Progenitor cell of endocrine pancreas (in vitro differentiated cells): Measurements from ENCODE around the gene PSMD1. TPM values are rescaled to one million over a fixed set of nuclear protein-coding genes. Genes with fewer than 3 reads are reported as not detected.
A peak's percentile ranks its signal among the peaks of the same experiment; 100 is the strongest.
"Not testable (repeated sequence)": the region's sequence is repeated elsewhere in the genome, so short reads cannot be mapped to it uniquely, and the experiment has no call there.

Source experiments
- DNase-seq: peaks from one replicate; pipeline ENCODE4 v3.0.0; 2021; ENCODE audit warnings: low spot score; ENCODE audit not compliant: unreplicated experiment
- H3K27ac Mint-ChIP-seq: 2 replicates; pipeline ENCODE4 v1.8.0; 2021; ENCODE audit warnings: mild to moderate bottlenecking, moderate library complexity, mixed read lengths
- H3K27me3 Mint-ChIP-seq: 2 replicates; pipeline ENCODE4 v1.8.0; 2021; ENCODE audit warnings: mixed read lengths
- H3K36me3 Mint-ChIP-seq: 2 replicates; pipeline ENCODE4 v1.8.0; 2022; ENCODE audit warnings: mixed read lengths; ENCODE audit not compliant: insufficient read depth
- H3K4me1 Mint-ChIP-seq: 2 replicates; pipeline ENCODE4 v1.8.0; 2021; ENCODE audit warnings: low read depth, mixed read lengths
- H3K4me3 Mint-ChIP-seq: 2 replicates; pipeline ENCODE4 v1.8.0; 2021; ENCODE audit warnings: low read depth, mild to moderate bottlenecking, moderate library complexity, mixed read lengths
- H3K9me3 Mint-ChIP-seq: 2 replicates; pipeline ENCODE4 v1.8.0; 2021; ENCODE audit warnings: low read depth, mixed read lengths
- CTCF ChIP-seq: fragments of 200-600 bp; sonication (generic); IDR thresholded peaks from one replicate; pipeline ENCODE4 v1.5.0; 2021; ENCODE audit warnings: antibody characterized with exemption, mild to moderate bottlenecking; ENCODE audit not compliant: unreplicated experiment
- total RNA-seq: library from RNA; stranded (reverse); gene quantifications from 2 replicates; pipeline ENCODE4 v1.2.1, GENCODE V29; 2021

Gene PSMD1
- total RNA-seq, 1 donor from 2014 or later = 99.0 TPM

DNA sequence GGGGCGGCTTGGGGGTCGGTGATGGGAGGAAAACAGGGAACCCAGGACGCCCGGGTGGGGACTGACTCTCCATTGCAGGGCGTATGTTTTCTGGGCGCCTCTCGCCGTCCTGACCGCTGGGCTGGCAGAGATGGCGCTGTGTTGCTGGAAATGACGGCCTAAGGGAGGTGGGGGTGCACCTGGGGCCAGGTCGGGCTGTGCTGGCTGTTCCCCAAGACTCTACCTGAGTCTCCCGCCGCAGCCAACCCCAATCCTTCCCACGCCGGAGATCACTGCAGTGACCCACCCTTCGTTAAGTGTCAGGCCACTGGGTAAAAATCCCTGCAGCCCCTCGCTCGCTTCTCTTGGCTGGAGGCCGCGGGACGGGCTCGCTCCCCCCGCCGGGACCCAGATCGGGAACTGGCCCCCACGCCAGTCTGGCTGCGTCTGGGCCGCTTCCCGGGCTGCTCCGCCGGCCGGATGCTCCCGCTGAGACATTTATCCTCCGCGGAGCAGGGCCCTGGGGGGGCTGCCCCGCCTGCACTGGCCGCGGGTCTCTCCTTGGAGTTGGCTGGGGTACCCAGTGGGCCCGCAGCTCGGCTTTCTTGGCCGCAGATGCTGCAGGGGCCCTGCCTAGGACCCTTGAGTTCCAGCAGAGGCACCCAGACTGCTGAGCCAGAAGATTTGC, 134.0 kb downstream of the PSMD1 start:
- no peaks in the 10 kb centered on the region for H3K9me3 Mint-ChIP-seq
- no peak overlapping the region for H3K27ac Mint-ChIP-seq
- TF ChIP-seq CTCF = peak; percentile 27
- H3K27me3 Mint-ChIP-seq = peaks cover 35% of the 10 kb centered on the region
- DNase-seq = no peak
- peak overlapping the region; percentile 59 for H3K4me3 Mint-ChIP-seq
- H3K4me1 Mint-ChIP-seq = no peaks in the 10 kb centered on the region
- no peaks in the 10 kb centered on the region for H3K36me3 Mint-ChIP-seq

DNA sequence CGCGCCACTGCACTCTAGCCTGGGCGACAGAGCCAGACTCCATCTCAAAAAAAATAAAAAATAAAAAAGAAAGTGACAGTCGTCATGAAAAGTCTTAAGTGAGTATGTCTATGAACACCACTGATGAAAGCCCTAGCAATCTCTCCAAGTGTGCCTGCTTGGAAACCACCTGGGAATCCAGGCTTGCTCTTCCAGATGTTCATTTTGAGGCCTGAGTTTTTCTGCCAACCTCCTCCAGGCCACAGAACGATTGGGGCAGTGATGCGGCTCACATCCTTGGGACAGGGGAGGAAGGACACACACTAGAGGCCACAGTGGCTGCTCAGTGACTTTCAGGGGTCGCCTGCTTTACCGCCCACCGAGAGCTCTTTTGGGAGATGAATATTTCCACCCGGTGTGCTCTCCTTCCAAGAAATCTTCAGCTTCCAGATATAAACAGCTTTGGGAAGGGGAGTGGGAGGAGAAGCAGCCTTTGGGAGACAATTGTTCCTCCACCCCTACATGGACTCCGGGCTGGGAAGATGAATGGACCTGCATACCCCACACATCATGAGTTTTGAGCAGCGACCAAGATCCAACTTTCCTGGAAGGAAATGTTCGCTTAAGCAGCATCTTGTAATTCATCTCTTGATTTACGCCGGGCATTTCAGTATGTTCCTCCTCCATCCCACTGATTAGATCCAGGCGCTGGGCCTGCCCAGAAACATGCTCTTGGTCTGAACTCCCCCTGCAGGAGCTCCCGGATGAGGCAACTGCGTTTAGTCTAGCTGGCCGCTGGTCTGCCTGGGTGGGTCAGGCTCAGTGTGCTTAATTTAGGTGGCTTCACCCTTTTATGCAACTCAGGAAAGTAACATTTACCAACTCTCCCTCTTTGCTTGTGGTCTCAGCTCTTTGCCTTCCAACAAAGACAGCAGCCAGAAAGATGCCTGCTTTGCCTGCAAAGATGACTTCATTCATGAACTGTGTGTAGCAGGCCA, 135.5 kb downstream of the PSMD1 start:
- no peaks in the 10 kb centered on the region for H3K36me3 Mint-ChIP-seq
- peak; percentile 34 for DNase-seq
- peaks cover 35% of the 10 kb centered on the region for H3K27me3 Mint-ChIP-seq
- no peaks in the 10 kb centered on the region for H3K9me3 Mint-ChIP-seq
- peak; percentile 58 for TF ChIP-seq CTCF
- no peaks in the 10 kb centered on the region for H3K4me1 Mint-ChIP-seq
- H3K27ac Mint-ChIP-seq = no peak overlapping the region
- H3K4me3 Mint-ChIP-seq = no peak overlapping the region

DNA sequence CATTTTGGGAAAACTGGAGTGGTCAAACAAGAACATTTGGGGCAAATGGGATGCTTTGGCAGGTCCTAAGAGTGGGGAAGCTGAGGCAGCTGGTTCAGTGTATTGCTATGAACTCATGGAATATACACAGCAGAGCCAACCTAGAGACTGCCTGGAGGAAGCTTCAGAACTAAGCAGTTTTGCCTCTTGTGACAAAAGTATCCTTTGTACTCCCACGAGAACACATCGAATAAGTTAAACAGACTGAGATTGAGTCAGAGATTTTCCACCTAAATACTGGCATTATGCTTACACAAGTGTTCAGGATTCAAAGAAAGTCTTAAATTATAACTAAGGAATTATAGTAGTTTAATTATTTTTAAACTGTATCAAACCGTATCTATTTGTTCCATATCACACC, 136.5 kb downstream of the PSMD1 start:
- Mint-ChIP-seq H3K9me3 (no peaks in the 10 kb centered on the region), H3K27me3 (peaks cover 32% of the 10 kb centered on the region)

DNA sequence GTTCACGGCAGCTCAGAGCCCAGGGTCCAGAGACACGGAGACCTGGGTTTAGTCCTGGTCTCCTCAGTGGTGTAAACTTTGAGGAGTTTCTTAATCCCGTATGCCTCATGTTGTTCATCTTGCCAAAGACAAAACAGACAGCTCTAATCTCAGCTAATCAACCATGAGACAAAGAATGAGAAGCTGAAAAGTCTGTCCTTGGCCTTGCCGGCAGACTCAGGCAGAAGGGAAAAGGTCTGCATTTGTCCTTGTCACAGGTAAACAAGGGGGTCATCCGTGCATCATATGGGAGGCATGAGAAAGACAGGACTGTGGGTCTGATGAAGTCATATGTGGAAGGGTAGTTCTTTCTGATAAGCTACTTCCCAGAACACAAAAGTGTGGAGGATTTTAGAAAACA, 139.9 kb downstream of the PSMD1 start:
- no peak overlapping the region for H3K27ac Mint-ChIP-seq
- peaks cover 4% of the 10 kb centered on the region for H3K36me3 Mint-ChIP-seq
- no peak for TF ChIP-seq CTCF
- peak overlapping the region; percentile 52 for H3K4me3 Mint-ChIP-seq
- H3K9me3 Mint-ChIP-seq = no peaks in the 10 kb centered on the region
- peaks cover 10% of the 10 kb centered on the region for H3K27me3 Mint-ChIP-seq
- DNase-seq = no peak
- peaks cover 10% of the 10 kb centered on the region for H3K4me1 Mint-ChIP-seq

More for the DNA sequence above, 136.5 kb downstream of the PSMD1 start:
- TF ChIP-seq CTCF = no peak
- Mint-ChIP-seq H3K4me3 (no peak overlapping the region), H3K4me1 (peaks cover 6% of the 10 kb centered on the region), H3K27ac (no peak overlapping the region), H3K36me3 (no peaks in the 10 kb centered on the region)
- no peak for DNase-seq

DNA sequence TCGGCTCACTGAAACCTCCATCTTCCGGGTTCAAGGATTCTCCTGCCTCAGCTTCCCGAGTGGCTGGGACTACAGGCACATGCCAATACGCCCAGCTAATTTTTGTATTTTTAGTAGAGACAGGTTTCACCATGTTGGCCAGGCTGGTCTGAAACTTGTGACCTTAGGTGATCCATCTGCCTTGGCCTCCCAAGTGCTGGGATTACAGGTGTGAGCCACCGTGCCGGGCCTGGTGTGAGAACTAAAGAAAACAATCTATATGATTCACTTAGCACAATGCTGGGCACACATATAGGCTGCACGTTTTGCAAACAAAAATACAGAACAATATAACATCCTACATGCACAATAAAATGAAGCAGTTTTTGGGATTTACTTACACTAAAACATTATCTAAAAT, 140.5 kb downstream of the PSMD1 start:
- H3K4me1 Mint-ChIP-seq = peaks cover 10% of the 10 kb centered on the region
- not testable (repeated sequence) for H3K36me3 Mint-ChIP-seq, H3K9me3 Mint-ChIP-seq, H3K27me3 Mint-ChIP-seq, DNase-seq
- peak overlapping the region; percentile 59 for H3K27ac Mint-ChIP-seq
- H3K4me3 Mint-ChIP-seq = peak overlapping the region; percentile 97
